RWPE2 (cell line): Measurements from ENCODE around the gene KPNA3.

Experiments used
- ATAC-seq: fragments of 200-7000 bp; cut with Tn5 transposase; 3 replicates; pipeline ENCODE4 v1.9.1; 2021; ENCODE audit warnings: low read depth
- DNase-seq: peaks from one replicate; pipeline ENCODE4 v3.0.0-alpha.2; 2020; ENCODE audit warnings: low spot score
- H3K27ac ChIP-seq: fragments of 450-650 bp; 2 replicates; pipeline ENCODE4 v1.5.1; 2017; ENCODE audit warnings: mild to moderate bottlenecking; ENCODE audit not compliant: poor library complexity, severe bottlenecking
- H3K27me3 ChIP-seq: fragments of 250-450 bp; sonication (Bioruptor Pico); 2 replicates; pipeline ENCODE4 v1.5.1; 2021; ENCODE audit warnings: mild to moderate bottlenecking, moderate library complexity; ENCODE audit not compliant: insufficient read depth, poor library complexity, severe bottlenecking
- H3K36me3 ChIP-seq: fragments of 250-450 bp; sonication (Bioruptor Pico); 2 replicates; pipeline ENCODE4 v1.5.1; 2020; ENCODE audit warnings: low read depth, mild to moderate bottlenecking, moderate library complexity
- H3K4me1 ChIP-seq: fragments of 250-450 bp; sonication (Bioruptor Pico); 2 replicates; pipeline ENCODE4 v1.5.1; 2021; ENCODE audit warnings: mild to moderate bottlenecking, moderate library complexity; ENCODE audit not compliant: insufficient read depth, poor library complexity, severe bottlenecking
- H3K4me3 ChIP-seq: fragments of 250-450 bp; sonication (Bioruptor Pico); 2 replicates; pipeline ENCODE4 v1.5.1; 2021; ENCODE audit warnings: mild to moderate bottlenecking, moderate library complexity; ENCODE audit not compliant: severe bottlenecking
- H3K9me3 ChIP-seq: fragments of 250-450 bp; sonication (Bioruptor Pico); 2 replicates; pipeline ENCODE4 v1.5.1; 2021; ENCODE audit warnings: mild to moderate bottlenecking, moderate library complexity; ENCODE audit not compliant: severe bottlenecking
- TF ChIP-seq, protein P1 (sequence below): fragments of 450-650 bp; IDR thresholded peaks from one replicate; pipeline ENCODE4 v1.5.1; 2017; ENCODE audit warnings: mild to moderate bottlenecking, moderate library complexity; ENCODE audit not compliant: poor library complexity, severe bottlenecking

The KPNA3 gene

GRCh38 chr13:49838989-49839388 is 46.5 kb upstream of the KPNA3 start:
- Histone ChIP-seq H3K27me3 (no peaks in the 10 kb centered on the region), H3K27ac (no peak overlapping the region), H3K9me3 (no peaks in the 10 kb centered on the region), H3K4me3 (no peak overlapping the region), H3K4me1 (peaks cover 12% of the 10 kb centered on the region), H3K36me3 (no peaks in the 10 kb centered on the region)
- ATAC-seq = no peak
- TF ChIP-seq, protein P1, sequence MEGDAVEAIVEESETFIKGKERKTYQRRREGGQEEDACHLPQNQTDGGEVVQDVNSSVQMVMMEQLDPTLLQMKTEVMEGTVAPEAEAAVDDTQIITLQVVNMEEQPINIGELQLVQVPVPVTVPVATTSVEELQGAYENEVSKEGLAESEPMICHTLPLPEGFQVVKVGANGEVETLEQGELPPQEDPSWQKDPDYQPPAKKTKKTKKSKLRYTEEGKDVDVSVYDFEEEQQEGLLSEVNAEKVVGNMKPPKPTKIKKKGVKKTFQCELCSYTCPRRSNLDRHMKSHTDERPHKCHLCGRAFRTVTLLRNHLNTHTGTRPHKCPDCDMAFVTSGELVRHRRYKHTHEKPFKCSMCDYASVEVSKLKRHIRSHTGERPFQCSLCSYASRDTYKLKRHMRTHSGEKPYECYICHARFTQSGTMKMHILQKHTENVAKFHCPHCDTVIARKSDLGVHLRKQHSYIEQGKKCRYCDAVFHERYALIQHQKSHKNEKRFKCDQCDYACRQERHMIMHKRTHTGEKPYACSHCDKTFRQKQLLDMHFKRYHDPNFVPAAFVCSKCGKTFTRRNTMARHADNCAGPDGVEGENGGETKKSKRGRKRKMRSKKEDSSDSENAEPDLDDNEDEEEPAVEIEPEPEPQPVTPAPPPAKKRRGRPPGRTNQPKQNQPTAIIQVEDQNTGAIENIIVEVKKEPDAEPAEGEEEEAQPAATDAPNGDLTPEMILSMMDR = no peak
- no peak for DNase-seq

DNA sequence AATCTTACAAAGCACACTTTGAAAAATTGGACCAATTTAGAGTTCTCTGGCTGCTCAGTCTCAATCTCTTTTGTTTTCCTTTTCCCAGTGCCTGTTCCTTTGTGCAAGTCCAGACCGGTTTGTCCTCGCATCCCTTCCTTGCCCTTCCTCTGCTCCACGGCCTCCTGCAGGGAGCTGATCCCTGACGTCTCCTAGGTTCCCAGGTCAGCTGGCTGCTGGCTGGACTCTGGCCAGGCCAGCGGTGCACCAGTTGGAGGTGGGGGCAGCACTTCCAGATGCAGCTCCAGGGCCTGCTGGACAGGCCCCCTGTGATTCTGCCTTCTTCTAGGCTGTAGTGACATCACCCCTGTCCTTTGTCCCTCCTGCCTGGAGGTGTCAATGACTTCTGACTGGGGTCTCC is 44.0 kb upstream of the KPNA3 start:
- ATAC-seq (peak; percentile 73), DNase-seq (no peak)
- TF ChIP-seq, protein P1 = no peak
- Histone ChIP-seq H3K27ac (no peak overlapping the region), H3K9me3 (no peaks in the 10 kb centered on the region), H3K27me3 (no peaks in the 10 kb centered on the region), H3K4me1 (peaks cover 12% of the 10 kb centered on the region), H3K4me3 (no peak overlapping the region), H3K36me3 (no peaks in the 10 kb centered on the region)

- no peaks in the 10 kb centered on the region for H3K9me3 ChIP-seq
- ATAC-seq (no peak), DNase-seq (no peak)
- H3K4me1 ChIP-seq = peaks cover 12% of the 10 kb centered on the region
- H3K36me3 ChIP-seq = no peaks in the 10 kb centered on the region
- H3K4me3 ChIP-seq = no peak overlapping the region
- TF ChIP-seq, protein P1 = no peak
- no peaks in the 10 kb centered on the region for H3K27me3 ChIP-seq
- no peak overlapping the region for H3K27ac ChIP-seq
These were observed 40.9 kb upstream of the KPNA3 start for GRCh38 chr13:49833402-49833801.

- Histone ChIP-seq H3K36me3 (no peaks in the 10 kb centered on the region), H3K27ac (no peak overlapping the region), H3K4me1 (peaks cover 8% of the 10 kb centered on the region), H3K4me3 (no peak overlapping the region), H3K9me3 (no peaks in the 10 kb centered on the region), H3K27me3 (no peaks in the 10 kb centered on the region)
- ATAC-seq (no peak), DNase-seq (no peak)
- TF ChIP-seq, protein P1 = no peak
These were observed 39.0 kb upstream of the KPNA3 start for GRCh38 chr13:49831455-49831854.

GRCh38 chr13:49830721-49831120 is 38.2 kb upstream of the KPNA3 start:
- Histone ChIP-seq H3K4me3 (no peak overlapping the region), H3K27me3 (no peaks in the 10 kb centered on the region), H3K36me3 (no peaks in the 10 kb centered on the region), H3K9me3 (no peaks in the 10 kb centered on the region), H3K4me1 (peaks cover under 1% of the 10 kb centered on the region), H3K27ac (no peak overlapping the region)
- no peak for DNase-seq
- TF ChIP-seq, protein P1 = no peak
- ATAC-seq = no peak
